HG02642 (cell line): ENCODE data around the gene ETV1.

ENCODE experiments used
- ATAC-seq: cut with Tn5 transposase; IDR thresholded peaks from one replicate; pipeline ENCODE4 v1.9.1; 2021; ENCODE audit warnings: mild to moderate bottlenecking; ENCODE audit not compliant: unreplicated experiment, poor library complexity

Gene ETV1

DNA sequence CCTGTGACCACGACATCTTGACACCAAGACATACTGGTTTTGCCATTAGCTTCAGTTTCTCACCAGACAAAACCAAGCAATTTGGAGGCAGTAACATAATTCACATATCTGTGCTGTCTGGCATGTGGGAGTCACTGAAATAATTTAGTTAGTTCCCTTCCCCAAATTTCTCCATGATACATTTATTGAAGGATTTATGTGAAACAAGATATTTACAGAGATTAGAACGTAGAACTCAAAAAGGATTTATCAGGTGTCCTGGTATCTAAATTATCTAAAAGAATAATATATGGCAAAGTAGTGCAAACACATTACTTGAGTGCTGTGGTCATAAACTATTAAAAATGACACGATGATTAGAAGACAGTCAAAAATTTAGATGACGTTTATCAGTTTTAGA lies 98.7 kb downstream of the ETV1 start:
- no peak for ATAC-seq

DNA sequence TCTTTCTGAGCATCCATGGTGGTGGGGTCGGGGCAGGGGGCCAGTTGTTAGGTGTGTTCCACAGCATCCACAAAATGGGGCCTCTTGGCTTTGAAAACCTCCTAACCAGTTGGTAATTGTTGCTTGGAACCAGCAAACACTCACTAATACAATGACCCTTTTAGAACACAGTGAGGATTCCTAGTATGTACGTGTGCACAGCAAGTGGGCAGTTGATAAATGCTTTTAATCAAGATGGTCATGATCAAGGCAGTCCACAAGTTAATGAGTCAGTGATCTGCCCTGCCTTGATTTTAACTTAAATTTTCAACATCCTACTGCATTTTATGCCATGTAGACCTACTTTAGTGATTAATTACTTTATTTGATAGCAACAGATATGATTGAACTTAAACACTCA lies 103.1 kb downstream of the ETV1 start:
- ATAC-seq, result no peak

DNA sequence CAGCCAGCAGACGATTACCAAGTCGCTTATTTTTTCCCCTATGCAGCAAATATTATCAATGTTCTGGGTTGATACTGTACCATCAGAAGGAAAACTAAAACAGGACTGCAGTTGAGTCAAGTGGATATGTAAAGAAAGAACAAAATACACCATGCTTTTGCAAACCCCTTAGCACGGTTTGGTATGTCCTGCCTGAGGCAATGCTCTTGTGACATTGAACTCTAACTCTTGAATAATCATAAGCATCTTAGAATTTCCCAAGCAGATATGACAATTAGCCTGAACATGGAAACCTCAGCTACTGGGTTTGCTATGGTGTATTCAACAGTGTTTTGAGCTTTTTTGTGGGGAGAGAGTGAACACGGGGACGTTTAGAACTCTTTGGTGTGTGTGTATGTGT lies 107.4 kb downstream of the ETV1 start:
- no peak for ATAC-seq

DNA sequence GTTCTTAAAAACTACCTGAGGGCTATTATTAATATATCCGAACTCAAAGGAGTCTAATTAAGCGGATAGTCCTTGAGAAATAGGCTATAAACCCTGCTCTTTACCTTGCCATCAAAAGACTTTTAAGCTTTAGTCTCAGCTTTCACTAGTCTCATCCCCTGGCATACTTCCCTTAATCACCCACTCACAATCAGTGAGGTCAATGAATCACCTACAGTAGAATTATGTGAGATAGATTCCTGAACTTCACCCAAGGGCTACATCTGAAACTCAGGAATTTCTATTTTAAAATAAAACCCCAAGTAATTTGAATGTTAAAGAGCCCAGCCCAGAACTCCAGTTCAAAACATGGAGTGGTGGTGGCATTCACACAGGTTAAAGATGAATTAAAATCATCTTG lies 108.7 kb downstream of the ETV1 start:
- ATAC-seq, result no peak

DNA sequence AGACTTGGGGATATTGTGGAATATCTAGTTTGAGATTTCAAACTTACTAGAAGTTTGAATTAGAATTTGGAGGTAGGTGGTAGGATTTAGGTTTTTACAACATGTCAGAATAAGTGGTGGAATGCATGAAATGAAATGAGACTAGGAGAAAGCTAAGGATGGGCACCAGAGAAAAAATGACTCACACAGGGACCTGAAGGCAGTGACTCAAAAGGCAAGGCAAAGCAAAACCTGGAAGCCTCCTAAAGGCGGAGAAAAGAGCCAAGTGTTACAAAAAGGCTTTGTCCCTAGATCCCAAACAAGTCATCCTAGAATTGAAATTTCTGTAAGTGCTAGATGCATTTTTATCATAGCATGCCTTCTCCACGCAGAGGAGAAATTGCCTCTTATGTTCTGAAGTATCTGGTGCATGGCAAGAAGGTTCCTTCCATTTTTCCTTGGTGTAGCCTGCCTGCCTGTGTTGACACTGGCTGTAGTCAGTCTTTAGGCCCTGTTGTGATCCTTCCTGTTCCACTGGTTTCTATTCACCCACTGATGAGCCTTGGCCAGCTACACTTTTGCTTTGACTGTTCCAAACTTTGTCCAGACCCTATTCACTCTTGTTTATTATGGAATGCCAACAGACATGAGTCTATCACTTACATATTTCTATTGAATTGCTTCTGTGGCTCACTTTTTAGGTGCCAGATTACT lies 109.3 kb downstream of the ETV1 start:
- no peak for ATAC-seq

DNA sequence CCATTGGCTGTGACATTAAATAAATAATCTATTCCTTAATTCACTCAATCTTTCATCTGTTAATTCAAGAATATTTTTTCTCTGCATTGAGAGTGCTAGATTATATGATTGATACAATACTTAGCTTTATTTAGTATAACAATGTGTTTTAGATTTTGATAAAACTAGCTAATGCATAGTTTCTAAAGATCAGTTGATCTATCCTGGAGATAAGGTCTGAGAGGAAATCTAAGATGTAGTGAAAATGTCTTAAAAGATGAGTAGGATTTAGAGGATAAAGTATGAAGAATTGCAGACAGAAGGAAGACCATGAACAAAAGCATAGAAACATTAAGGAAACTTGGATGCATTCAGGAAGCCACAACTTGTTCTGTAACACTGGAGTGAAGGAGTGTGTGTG lies 110.3 kb downstream of the ETV1 start:
- no peak for ATAC-seq

DNA sequence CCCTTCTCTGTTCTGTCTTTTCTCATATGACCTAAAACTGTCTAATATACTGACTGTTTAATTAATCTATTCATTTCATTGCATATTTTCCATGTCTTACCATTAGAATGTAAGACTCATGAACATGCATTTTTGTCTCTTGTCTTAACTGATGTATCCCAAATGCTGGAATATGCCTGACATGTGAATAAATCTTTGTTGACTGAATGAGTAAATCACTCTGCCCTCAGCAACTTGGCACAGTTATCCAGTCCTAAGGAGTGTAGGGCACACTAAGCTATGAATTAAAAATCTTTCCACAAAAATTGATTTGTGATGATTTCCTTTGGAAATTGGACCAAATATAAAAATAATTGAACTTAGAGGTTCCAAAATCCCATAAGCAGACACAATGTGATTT lies 111.3 kb downstream of the ETV1 start:
- ATAC-seq, result no peak

DNA sequence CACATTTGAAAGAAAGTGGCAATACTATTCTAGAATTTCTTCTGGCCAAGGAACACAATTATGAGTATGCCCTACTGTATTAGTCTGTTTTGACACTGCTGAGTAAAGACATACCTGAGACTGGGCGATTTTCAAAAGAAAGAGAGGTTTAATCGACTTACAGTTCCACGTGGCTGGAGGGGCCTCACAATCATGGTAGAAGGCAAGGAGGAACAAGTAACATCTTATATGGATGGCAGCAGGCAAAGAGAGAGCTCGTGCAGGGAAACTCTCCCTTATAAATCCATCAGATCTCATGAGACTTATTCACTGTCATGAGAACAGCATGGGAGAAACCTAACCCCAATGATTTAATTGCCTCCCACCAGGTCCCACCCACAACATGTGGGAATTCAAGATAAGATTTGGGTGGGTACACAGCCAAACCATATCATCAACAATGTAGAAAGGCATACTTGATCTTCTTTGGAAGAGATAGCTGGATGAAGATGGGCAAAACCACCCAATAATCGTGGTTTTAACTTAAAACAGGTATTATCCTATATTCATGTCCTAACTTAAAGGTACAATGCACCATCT lies 113.9 kb downstream of the ETV1 start:
- ATAC-seq, result no peak

DNA sequence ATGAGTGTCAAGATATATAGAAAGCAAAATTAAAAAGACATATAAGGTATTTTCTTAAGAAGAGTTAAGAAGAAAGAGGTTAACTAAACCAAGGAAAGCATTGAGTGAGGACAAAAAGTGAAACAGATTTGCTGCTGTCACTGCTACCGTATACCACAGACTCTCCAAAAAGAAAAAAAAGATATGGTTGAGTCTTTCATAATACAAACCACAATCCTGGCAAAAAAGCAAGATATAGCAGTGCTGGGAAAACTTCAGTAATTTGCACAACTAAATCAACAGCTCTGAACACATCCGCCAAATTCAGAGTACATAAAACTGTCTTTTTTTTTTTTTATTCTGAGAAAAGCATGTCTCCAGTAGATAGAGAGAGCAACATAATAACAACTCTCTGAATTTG lies 114.7 kb downstream of the ETV1 start:
- no peak for ATAC-seq

DNA sequence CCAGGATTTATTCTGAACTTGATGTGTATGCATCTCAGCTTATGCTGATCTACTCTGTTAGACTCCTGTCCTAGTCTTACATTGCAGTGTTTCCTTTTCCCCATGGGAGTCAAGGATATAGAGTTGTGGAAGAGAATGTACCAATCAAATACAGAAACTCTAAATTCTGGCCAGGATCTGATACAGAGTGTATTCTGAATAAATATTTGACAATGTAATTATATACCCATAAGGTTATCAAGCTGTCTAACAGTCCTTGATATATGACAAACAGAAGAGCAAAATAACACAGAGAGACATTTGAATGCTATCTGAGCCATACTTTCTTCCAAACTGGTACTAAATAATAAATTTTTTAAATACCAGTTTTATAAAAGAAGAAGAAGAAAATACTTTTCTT lies 116.8 kb downstream of the ETV1 start:
- no peak for ATAC-seq

DNA sequence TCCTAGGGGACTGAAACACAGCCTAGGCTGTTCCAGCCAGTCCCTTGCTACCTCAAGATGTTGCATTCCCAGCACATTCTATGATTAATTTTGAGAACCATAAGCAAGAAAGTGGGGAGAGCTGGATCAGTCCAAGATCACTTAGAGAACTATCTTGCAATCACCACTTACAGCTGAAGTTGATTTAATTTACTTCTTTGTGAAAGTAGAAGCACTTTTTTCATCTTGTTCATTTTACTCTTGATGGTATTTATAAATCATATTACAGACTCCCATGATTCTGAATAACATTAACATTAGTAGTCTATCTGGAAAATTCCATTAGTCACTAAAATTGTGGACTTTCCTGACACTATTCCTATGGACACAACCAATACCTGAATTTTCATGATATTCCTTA lies 118.5 kb downstream of the ETV1 start:
- ATAC-seq, result no peak

DNA sequence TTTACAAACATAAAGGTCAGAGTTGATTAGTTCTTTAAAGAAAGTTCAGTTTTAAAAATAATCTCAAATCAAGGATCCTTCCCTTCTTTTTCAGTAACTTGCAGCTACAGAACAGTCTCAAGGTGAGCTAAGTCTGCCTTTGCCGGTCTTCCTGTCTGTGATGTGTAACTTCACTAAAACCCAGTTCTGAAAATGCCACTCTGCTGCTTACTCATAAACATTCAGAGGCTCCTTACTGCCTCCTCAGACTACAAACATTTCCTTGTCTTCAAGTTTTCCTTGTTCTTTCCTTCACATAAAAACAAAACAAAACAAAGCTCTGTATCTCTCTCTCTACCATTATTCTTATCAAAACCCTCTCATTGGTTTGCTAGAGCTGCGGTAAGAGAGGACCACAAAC lies 128.7 kb downstream of the ETV1 start:
- ATAC-seq, result no peak

DNA sequence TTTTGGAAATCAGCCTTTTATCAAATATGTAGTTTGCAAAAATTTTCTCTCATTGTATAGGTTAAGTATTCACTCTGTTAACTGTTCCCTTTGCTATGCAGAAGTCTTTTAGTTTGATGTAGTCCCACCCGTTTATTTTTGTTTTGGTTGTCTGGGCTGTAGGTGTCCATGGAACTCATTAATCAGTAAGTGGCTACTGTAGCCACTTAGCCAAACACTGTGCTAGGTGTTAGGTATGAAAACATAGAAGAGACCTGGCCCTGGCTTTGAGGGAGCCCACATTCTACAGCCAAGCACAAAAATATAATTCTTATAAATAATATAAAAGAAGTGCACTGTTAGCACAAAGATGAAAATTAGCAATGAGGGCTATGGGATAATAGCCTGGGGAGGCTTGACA lies 133.5 kb downstream of the ETV1 start:
- no peak for ATAC-seq

DNA sequence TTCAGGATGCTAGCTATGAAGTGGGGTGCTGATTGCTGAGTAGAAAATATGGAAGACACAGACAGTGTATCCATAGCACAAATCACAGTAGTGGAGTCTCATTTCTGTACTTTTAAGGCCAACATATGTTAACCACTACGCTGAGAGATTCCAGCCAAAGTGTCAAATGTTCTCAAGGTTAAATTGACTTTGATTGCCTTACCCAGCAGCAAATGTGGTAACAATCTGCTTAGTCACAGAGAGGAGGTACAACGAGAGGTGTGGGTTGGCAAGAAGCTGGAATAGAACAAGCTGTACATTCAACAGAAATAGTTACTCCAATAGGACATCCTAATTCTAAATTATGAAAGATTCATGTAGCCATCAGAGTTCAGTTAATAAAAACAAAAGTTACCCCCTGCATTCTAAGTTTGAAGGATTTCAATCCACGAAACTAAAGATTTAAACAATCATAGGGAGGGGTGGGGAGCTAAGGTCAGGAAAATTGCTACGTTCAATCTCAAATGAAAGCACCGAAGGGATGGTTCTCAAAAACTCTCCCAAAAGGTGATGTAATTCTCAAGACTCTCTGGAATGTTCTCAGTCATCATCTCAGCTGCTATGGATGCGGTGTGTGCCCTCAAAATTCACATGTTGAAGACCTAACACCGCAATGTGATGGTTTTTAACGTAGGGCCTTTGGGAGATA lies 137.0 kb downstream of the ETV1 start:
- no peak for ATAC-seq

DNA sequence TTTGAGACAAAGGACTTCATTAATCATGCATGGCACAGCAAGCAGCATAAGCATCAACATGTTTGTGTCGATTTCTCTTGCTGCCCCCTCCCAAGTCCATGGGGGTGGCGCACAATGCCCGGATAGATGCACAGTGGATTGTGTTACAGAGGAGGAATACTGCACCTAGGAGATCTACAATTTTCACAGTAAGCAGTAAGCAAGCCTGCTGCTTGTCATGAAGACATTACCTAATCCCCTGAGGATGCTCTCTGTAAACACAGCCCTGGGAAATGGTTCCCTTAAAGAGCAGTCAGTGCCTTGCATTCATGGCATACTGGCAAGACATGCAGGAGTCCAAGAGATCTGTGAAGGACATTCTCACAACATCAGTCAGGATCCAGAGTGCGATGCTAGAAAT lies 137.7 kb downstream of the ETV1 start:
- ATAC-seq, result no peak

DNA sequence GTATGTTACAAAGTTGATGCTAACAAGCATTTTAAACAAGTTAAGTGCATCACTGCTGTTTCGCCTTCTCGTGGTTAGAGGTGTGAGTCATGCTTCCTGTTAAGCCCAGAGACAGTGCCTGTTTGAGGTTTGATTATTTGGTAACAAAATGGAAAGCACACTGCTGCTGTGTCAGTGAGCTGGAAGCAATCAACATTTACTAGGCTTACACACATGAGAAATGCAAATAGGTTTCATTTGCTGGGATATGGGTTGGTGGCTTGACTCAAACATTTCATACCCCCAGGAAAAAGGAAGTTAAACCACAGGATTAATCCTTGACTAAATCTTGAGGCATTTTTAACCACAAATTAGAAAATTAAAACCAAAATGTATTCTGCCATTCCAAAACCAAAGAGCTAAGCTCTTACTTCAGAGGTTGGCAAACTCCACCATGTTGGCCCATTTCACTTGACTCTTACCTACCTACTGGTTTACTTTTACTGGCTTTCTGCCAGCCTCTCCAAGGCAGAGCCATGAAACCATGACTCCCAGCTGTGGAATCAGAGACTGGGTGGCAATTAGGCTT lies 139.2 kb downstream of the ETV1 start:
- ATAC-seq, result no peak

DNA sequence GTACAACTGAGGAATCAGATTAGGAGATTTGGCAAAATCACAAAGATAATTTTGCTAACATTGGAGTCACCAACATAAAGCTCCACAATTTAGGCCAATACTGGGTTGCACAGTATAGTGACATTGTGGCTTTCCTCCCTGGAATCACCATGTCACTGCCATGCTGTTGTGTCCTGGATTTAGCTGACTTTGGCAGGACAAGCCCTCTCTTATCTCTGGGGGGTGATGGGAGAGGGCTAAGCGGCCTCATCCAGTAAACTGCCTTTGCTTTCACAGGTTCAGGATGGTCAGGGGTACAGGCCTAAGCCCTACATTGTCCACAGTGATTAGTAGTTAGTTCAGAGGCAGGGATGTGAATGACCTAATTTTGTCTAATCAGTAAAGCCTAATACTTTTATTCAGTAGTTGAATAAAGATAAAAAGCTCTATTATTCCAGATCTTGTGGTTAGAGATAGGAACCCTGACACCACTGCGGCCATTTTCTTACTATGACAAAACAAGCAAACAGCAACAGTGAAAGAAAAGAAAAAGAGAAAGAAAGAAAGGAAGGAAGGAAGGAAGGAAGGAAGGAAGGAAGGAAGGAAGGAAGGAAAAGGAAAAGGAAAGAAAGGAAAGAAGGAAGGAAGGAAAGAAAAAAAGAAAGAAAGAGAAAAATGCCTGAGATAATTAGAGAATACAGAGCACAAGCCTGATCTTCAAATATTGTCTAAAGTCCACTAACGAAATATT lies 140.1 kb downstream of the ETV1 start:
- no peak for ATAC-seq

DNA sequence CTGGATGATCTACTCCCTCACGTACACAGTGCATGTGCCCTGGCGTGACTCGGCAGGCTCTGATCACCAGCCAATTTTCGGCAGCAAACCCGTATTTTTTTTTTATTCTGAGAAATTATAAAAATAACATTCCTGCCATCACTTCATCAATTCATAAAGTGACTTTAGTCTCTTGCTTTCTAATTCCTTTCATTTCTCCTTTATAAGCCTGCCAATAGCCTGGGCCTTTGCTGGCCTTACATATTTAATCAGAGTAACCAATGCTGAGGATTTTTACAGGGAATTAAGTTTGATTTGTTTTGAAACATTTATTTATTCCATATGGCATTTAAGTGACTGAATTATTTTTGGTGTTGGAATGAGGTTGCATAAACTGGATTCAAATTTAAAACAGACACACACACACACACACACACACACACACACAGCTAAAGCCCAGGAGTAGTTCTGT lies 140.8 kb downstream of the ETV1 start:
- no peak for ATAC-seq

DNA sequence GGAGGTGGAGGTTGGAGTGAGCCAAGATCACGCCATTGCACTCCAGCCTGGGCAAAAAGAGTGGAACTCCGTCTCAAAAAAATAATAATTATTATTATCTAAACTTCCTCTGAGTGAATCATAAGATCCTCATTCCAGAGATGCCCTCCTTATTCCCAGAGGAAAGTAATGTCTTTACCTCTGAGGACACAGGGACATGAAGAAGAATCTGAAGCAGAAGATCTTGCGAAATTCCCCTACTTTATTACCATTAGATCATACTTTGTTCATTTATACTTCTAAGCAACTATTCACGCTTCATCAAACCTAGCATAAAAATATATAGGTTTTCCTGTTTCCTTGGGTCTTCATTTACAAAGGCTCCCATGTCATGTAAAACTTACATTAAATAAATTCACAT lies 143.1 kb downstream of the ETV1 start:
- no peak for ATAC-seq

DNA sequence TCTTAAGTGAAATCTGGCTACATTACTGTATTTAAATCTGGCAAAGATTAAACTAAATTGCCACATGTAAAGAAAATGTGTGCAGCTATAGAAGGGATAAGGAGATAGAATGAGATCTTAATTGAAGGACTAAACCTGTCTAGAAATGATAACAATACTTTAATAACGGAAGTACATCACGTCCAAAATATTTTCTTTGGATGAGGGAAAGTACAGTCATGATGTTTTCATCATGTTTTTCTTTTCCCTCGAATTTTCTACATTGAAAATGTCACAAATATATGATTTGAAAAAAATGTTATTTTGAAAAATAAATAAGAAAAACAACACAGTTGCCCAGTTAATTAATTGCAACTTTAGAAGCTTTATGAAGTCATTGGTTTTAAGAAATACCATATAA lies 143.9 kb downstream of the ETV1 start:
- ATAC-seq, result no peak

DNA sequence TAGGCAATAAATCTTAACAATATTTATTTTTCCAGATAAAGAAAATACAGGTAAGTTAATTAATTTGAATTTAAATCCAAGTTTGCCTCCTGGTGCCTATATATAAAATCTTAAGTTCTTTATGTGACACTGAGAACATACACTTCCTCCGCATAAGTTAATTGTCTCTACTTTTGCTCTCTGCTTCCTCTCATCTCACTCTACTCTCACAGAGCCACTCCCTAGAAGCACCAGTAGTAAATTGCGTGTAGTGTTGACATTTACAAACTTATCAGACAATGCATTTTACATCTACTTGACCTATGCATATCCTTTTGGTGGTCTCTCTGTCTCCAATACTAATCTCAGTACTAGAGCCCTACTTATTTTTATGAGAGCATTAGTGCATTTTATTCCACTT lies 144.5 kb downstream of the ETV1 start:
- no peak for ATAC-seq
